GM18508 (cell line): ENCODE results near the gene ENOPH1.

Experiments
- ATAC-seq: cut with Tn5 transposase; IDR thresholded peaks from one replicate; pipeline ENCODE4 v1.9.1; 2021; ENCODE audit warnings: moderate number of reproducible peaks; ENCODE audit not compliant: insufficient read depth, unreplicated experiment

The ENOPH1 gene

GRCh38 chr4:82500435-82501153 is 70.2 kb downstream of the ENOPH1 start:
- no peak for ATAC-seq

DNA sequence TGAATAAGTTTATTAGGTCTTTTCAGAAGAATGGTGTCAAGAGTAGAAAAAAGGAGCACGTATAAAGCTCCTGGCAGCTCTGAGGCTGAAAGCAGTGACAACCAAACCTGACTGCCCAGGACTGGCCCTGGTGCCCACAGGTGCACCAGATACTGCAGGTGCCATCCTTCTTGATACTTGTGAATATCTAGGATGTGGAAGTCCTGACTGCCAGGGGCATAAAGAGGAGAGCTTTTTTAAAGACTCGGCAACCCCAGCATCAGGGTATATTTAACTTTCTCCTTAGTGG is 70.7 kb downstream of the ENOPH1 start:
- no peak for ATAC-seq

- no peak for ATAC-seq
Measured at GRCh38 chr4:82508011-82508410, 77.6 kb downstream of the ENOPH1 start.

- ATAC-seq: no peak
Measured at GRCh38 chr4:82508806-82509428, 78.5 kb downstream of the ENOPH1 start.

GRCh38 chr4:82510216-82510615 is 79.8 kb downstream of the ENOPH1 start:
- ATAC-seq: no peak
